Thoracic aorta (tissue), 2 donors: ENCODE data around the gene LRRFIP1. TPM values are rescaled to one million over a fixed set of nuclear protein-coding genes. Genes with fewer than 3 reads are reported as not detected.
A peak's percentile ranks its signal among the peaks of the same experiment; 100 is the strongest.

Source experiments
- ATAC-seq: fragments of 150-250 bp; one replicate; pipeline ENCODE4 v1.8.0; 2017; ENCODE audit warnings: low read depth; ENCODE audit not compliant: insufficient number of reproducible peaks, low FRiP score
- DNase-seq: peaks from one replicate; pipeline ENCODE4 v3.0.0-alpha.2; 2020; ENCODE audit warnings: low spot score
- H3K27ac ChIP-seq, 2 donors: fragments of 200-600 bp; sonication (generic); 1 replicate in 1 of 2; 2 replicates in 1 of 2; pipeline ENCODE4 v1.5.1; 2016; ENCODE audit warnings: mild to moderate bottlenecking in 2 of 2, moderate library complexity in 2 of 2
- H3K27me3 ChIP-seq: fragments of 200-600 bp; sonication (generic); replicated peaks from 2 replicates; pipeline ENCODE4 v1.6.0; 2016; ENCODE audit warnings: mild to moderate bottlenecking; ENCODE audit not compliant: insufficient read depth
- H3K36me3 ChIP-seq: fragments of 200-600 bp; sonication (generic); one replicate; pipeline ENCODE4 v1.5.1; 2016
- H3K4me1 ChIP-seq, 2 donors: fragments of 200-600 bp; sonication (generic); 1 replicate in 1 of 2; 2 replicates in 1 of 2; pipeline versions ENCODE4 v1.5.1 to v1.6.0; 2016; ENCODE audit warnings: low read depth in 2 of 2, mild to moderate bottlenecking in 1 of 2; ENCODE audit not compliant: control insufficient read depth in 1 of 2
- H3K4me3 ChIP-seq: fragments of 200-600 bp; sonication (generic); 2 replicates; pipeline ENCODE4 v1.5.1; 2016; ENCODE audit warnings: mild to moderate bottlenecking
- H3K9me3 ChIP-seq: fragments of 200-600 bp; sonication (generic); 2 replicates; pipeline ENCODE4 v1.5.1; 2016
- total RNA-seq, 2 donors: library from RNA; depleted of rRNA; stranded (reverse); fragments of >200 nt; gene quantifications; one replicate each; pipeline versions ENCODE4 v1.1.0 to v1.2.3, GENCODE V29; 2016
- TF ChIP-seq, protein P1 (sequence below): fragments of 200-600 bp; sonication (generic); IDR thresholded peaks from one replicate; pipeline ENCODE4 v1.5.1; 2019; ENCODE audit warnings: antibody characterized with exemption

Gene LRRFIP1
- total RNA-seq, 2 donors from 2014 or later, result 196 to 244 TPM

DNA sequence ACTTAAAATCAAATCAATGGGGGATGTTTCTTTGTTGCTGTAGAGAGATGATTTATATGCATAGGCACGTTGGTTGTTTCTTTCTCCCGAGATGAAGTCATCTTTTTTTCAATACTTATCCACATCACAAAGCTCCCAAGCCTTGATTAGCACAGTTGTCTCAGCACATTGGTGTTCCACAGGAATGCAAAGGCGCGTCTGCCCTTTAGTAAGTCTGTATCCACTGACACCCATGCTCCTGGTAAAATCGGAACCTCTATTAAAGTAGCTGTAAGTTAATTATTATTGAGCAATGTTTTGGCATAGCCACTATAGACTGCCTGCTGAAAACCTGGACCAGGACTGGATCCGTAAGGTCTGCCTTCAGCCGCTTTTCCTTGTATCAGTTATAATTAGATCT lies 93.6 kb downstream of the LRRFIP1 start:
- H3K36me3 ChIP-seq, result peaks cover 7% of the 10 kb centered on the region
- no peak overlapping the region for H3K27ac ChIP-seq
- no peak for DNase-seq
- peaks cover 20 to 38% of the 10 kb centered on the region in 2 donors for H3K4me1 ChIP-seq
- no peaks in the 10 kb centered on the region for H3K27me3 ChIP-seq
- H3K4me3 ChIP-seq, result no peak overlapping the region
- TF ChIP-seq, protein P1, sequence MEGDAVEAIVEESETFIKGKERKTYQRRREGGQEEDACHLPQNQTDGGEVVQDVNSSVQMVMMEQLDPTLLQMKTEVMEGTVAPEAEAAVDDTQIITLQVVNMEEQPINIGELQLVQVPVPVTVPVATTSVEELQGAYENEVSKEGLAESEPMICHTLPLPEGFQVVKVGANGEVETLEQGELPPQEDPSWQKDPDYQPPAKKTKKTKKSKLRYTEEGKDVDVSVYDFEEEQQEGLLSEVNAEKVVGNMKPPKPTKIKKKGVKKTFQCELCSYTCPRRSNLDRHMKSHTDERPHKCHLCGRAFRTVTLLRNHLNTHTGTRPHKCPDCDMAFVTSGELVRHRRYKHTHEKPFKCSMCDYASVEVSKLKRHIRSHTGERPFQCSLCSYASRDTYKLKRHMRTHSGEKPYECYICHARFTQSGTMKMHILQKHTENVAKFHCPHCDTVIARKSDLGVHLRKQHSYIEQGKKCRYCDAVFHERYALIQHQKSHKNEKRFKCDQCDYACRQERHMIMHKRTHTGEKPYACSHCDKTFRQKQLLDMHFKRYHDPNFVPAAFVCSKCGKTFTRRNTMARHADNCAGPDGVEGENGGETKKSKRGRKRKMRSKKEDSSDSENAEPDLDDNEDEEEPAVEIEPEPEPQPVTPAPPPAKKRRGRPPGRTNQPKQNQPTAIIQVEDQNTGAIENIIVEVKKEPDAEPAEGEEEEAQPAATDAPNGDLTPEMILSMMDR, result no peak
- H3K9me3 ChIP-seq, result no peaks in the 10 kb centered on the region
- no peak for ATAC-seq

DNA sequence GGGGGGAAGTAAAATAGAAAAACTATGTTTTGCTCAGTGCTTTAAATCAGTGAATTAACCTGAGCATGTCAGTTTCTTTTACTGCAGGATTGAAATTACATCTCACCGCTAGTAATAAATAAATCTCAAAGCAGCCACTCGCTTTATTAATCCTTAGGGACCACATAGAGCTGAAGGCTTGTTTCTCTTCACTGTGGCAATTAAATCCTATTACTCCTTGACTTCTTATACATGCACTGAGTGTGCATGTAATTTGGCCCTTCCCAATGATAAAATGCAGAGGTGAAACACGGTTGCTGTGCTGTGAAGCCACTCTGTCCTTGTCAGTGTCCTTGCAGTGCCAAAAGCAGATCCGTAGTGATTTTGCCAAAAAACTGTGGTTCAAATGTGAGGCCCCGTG lies 94.1 kb downstream of the LRRFIP1 start:
- no peak for DNase-seq
- ATAC-seq, result no peak
- H3K27ac ChIP-seq, result peak overlapping the region in 1 of 2 donors; percentile 3
- peaks cover 20 to 38% of the 10 kb centered on the region in 2 donors for H3K4me1 ChIP-seq
- no peaks in the 10 kb centered on the region for H3K9me3 ChIP-seq
- TF ChIP-seq, protein P1, result no peak
- H3K27me3 ChIP-seq, result no peaks in the 10 kb centered on the region
- H3K36me3 ChIP-seq, result peaks cover 7% of the 10 kb centered on the region
- H3K4me3 ChIP-seq, result no peak overlapping the region

DNA sequence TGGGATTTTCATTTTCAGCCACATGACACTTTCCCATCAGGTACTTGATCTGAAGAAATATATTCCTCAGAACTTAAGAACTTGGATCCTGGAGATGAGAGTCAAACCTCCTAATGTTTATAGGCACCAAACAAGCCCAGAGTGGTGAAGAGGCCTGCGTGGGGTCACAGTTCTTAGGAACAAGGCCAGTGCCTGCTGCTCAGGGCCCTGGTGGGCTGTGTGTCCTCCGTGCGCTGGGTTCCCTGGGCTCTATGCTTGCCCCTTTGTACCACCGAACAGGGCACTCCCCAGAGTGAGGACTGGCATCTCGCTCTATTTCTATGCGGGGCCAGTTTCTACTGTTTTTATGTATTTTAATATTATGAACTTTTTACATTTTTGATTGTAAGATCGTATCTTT lies 95.2 kb downstream of the LRRFIP1 start:
- Histone ChIP-seq H3K27me3 (no peaks in the 10 kb centered on the region), H3K36me3 (peaks cover 7% of the 10 kb centered on the region), H3K4me3 (no peak overlapping the region), H3K9me3 (no peaks in the 10 kb centered on the region), H3K4me1 (peaks cover 22 to 39% of the 10 kb centered on the region in 2 donors), H3K27ac (no peak overlapping the region)
- no peak for DNase-seq
- no peak for ATAC-seq
- TF ChIP-seq, protein P1, result no peak

DNA sequence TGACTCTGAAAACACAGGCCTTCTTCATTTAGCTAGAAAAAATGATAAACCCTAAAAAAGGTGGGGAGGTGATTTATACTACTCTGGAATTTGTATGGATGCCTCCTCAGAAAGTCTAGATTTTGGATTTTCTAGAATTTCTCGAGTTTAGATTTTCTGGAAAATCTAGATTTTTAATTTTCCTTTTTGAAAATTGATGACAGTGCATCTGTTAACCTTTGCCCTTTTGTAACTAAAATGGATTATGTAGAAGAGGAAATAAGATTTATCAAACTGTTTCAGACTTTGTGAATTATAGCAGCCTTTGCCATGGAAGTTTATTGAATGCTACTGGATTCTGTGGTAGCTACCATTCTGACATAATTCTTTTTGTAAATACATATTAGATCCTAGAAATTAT lies 95.6 kb downstream of the LRRFIP1 start:
- Histone ChIP-seq H3K27me3 (no peaks in the 10 kb centered on the region), H3K4me1 (peaks cover 22 to 43% of the 10 kb centered on the region in 2 donors), H3K36me3 (peaks cover 5% of the 10 kb centered on the region), H3K9me3 (no peaks in the 10 kb centered on the region), H3K4me3 (no peak overlapping the region), H3K27ac (no peak overlapping the region)
- ATAC-seq, result no peak
- no peak for DNase-seq
- TF ChIP-seq, protein P1, result no peak

DNA sequence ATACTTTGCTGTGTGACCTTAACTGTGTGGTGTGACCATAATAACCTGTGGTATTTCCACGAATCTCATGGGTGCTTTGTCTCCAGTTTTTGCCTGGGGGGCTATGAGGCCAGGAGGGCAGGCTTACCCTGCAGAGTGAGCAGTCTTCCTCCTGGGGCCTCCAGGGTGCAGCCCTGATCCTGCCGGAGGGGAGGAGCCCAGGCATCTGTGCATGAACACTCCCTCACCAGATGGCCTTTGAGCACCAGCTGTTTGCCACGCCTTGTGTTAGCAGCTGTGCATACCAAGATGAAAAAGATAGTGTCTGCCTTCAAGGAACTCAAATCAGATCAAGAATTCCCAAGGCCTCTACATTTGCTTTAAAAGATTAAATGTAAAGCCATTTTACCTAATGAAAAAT lies 96.2 kb downstream of the LRRFIP1 start:
- ATAC-seq (no peak), DNase-seq (no peak)
- Histone ChIP-seq H3K4me3 (no peak overlapping the region), H3K27me3 (no peaks in the 10 kb centered on the region), H3K36me3 (no peaks in the 10 kb centered on the region), H3K4me1 (peaks cover 22 to 46% of the 10 kb centered on the region in 2 donors), H3K9me3 (no peaks in the 10 kb centered on the region), H3K27ac (no peak overlapping the region)
- TF ChIP-seq, protein P1, result no peak
